ELF-1 (cell line): ENCODE measurements around the gene MYMX.
"Not testable (repeated sequence)": the region's sequence is repeated elsewhere in the genome, so short reads cannot be mapped to it uniquely, and the experiment has no call there.

Experiments used
- DNase-seq: peaks from one replicate; pipeline ENCODE4 v3.0.0-alpha.2; 2016; ENCODE audit warnings: low read depth, low spot score

MYMX gene

GRCh38 chr6:44216677-44217331 lies at the start of gene MYMX:
Gene MYMX, plus strand, starts transcription at chr6:44216926. Its CDS starts 546 bp downstream, at chr6:44217472.
- peak; percentile 64 for DNase-seq

GRCh38 chr6:44167567-44167966 lies 49.2 kb upstream of the MYMX start:
- no peak for DNase-seq

- no peak for DNase-seq
Observed at GRCh38 chr6:44169154-44169553, 47.6 kb upstream of the MYMX start.

- no peak for DNase-seq
Observed at GRCh38 chr6:44169886-44170570, 46.7 kb upstream of the MYMX start.

- no peak for DNase-seq
Observed at GRCh38 chr6:44171899-44172546, 44.7 kb upstream of the MYMX start.

GRCh38 chr6:44172731-44173500 lies 43.8 kb upstream of the MYMX start:
- peak; percentile 86 for DNase-seq

- DNase-seq: no peak
Observed at GRCh38 chr6:44176130-44176761, 40.5 kb upstream of the MYMX start.

GRCh38 chr6:44176762-44177509 lies 39.8 kb upstream of the MYMX start:
- DNase-seq: no peak

GRCh38 chr6:44177691-44178423 lies 38.9 kb upstream of the MYMX start:
- DNase-seq: peak; percentile 89

GRCh38 chr6:44178424-44179071 lies 38.2 kb upstream of the MYMX start:
- DNase-seq: no peak

- no peak for DNase-seq
Observed at GRCh38 chr6:44179072-44179536, 37.6 kb upstream of the MYMX start.

- DNase-seq: no peak
Observed at GRCh38 chr6:44179648-44180047, 37.1 kb upstream of the MYMX start.

- DNase-seq: no peak
Observed at GRCh38 chr6:44180406-44180805, 36.3 kb upstream of the MYMX start.

- DNase-seq: no peak
Observed at GRCh38 chr6:44180886-44181285, 35.8 kb upstream of the MYMX start.

- not testable (repeated sequence) for DNase-seq
Observed at GRCh38 chr6:44181784-44182183, 34.9 kb upstream of the MYMX start.

GRCh38 chr6:44182911-44183390 lies 33.8 kb upstream of the MYMX start:
- DNase-seq: no peak

- DNase-seq: no peak
Observed at GRCh38 chr6:44183783-44184182, 32.9 kb upstream of the MYMX start.

GRCh38 chr6:44185356-44185755 lies 31.4 kb upstream of the MYMX start:
- DNase-seq: not testable (repeated sequence)

- DNase-seq: peak; percentile 36
Observed at GRCh38 chr6:44185953-44186634, 30.6 kb upstream of the MYMX start.
